Ishikawa (cell line): Measurements from ENCODE around the gene KIF6.

ENCODE experiments used
- CEBPB ChIP-seq: IDR thresholded peaks from 2 replicates; pipeline ENCODE4 v1.6.1; 2012
- CREB1 ChIP-seq: IDR thresholded peaks from 2 replicates; pipeline ENCODE4 v1.6.1; 2012; ENCODE audit warnings: low read depth
- EGR1 ChIP-seq: IDR thresholded peaks from 2 replicates; pipeline ENCODE4 v1.6.1; 2012
- EP300 ChIP-seq: IDR thresholded peaks from 2 replicates; pipeline ENCODE4 v1.6.1; 2012; ENCODE audit warnings: borderline replicate concordance
- FOXM1 ChIP-seq: IDR thresholded peaks from 2 replicates; pipeline ENCODE4 v1.6.1; 2012; ENCODE audit warnings: low read depth, borderline replicate concordance
- MAX ChIP-seq: IDR thresholded peaks from 2 replicates; pipeline ENCODE4 v1.6.1; 2012
- NFIC ChIP-seq: IDR thresholded peaks from 2 replicates; pipeline ENCODE4 v1.6.1; 2012
- RAD21 ChIP-seq: IDR thresholded peaks from 2 replicates; pipeline ENCODE4 v1.6.1; 2012; ENCODE audit warnings: low read depth
- REST ChIP-seq: IDR thresholded peaks from 2 replicates; pipeline ENCODE4 v1.6.1; 2012; ENCODE audit warnings: low read depth, mild to moderate bottlenecking
- TAF1 ChIP-seq: IDR thresholded peaks from 2 replicates; pipeline ENCODE4 v1.6.1; 2012; ENCODE audit warnings: low read depth, mild to moderate bottlenecking
- TCF12 ChIP-seq: IDR thresholded peaks from 2 replicates; pipeline ENCODE4 v1.6.1; 2012; ENCODE audit warnings: low read depth
- TEAD4 ChIP-seq: IDR thresholded peaks from 2 replicates; pipeline ENCODE4 v1.6.1; 2012
- USF1 ChIP-seq: IDR thresholded peaks from 2 replicates; pipeline ENCODE4 v1.6.1; 2012
- YY1 ChIP-seq: IDR thresholded peaks from 2 replicates; pipeline ENCODE4 v1.6.1; 2012; ENCODE audit warnings: low read depth
- ZBTB7A ChIP-seq: IDR thresholded peaks from 2 replicates; pipeline ENCODE4 v1.6.1; 2012; ENCODE audit warnings: low read depth

Gene KIF6

GRCh38 chr6:39424831-39425230, 300.4 kb downstream of the KIF6 start:
- no peak for TF ChIP-seq NFIC
- TF ChIP-seq YY1, result no peak
- no peak for TF ChIP-seq CREB1
- no peak for TF ChIP-seq TEAD4
- TF ChIP-seq RAD21, result no peak
- no peak for TF ChIP-seq USF1
- no peak for TF ChIP-seq EP300
- TF ChIP-seq ZBTB7A, result no peak
- TF ChIP-seq FOXM1, result no peak
- TF ChIP-seq TAF1, result no peak
- TF ChIP-seq EGR1, result no peak
- no peak for TF ChIP-seq REST
- TF ChIP-seq TCF12, result no peak
- no peak for TF ChIP-seq CEBPB
- TF ChIP-seq MAX, result no peak

- TF ChIP-seq TAF1, result no peak
- TF ChIP-seq FOXM1, result no peak
- no peak for TF ChIP-seq USF1
- no peak for TF ChIP-seq EP300
- TF ChIP-seq RAD21, result no peak
Observed at GRCh38 chr6:39422238-39422637, 303.0 kb downstream of the KIF6 start.

GRCh38 chr6:39421383-39422225, 303.6 kb downstream of the KIF6 start:
- TF ChIP-seq EP300 (no peak), FOXM1 (no peak), CREB1 (no peak), RAD21 (no peak), TCF12 (no peak), CEBPB (no peak), NFIC (no peak), TEAD4 (no peak), TAF1 (no peak), REST (no peak), MAX (no peak), EGR1 (no peak), ZBTB7A (no peak), USF1 (no peak), YY1 (no peak)

- TF ChIP-seq MAX (no peak), ZBTB7A (no peak), EGR1 (no peak), USF1 (no peak), TCF12 (no peak), TEAD4 (no peak), REST (no peak), NFIC (no peak), RAD21 (no peak), CREB1 (no peak), CEBPB (no peak), FOXM1 (no peak), TAF1 (no peak), YY1 (no peak), EP300 (no peak)
Observed at GRCh38 chr6:39420300-39421265, 304.6 kb downstream of the KIF6 start.
